ENCODE results near the gene THOP1. TPM values are rescaled to one million over a fixed set of nuclear protein-coding genes. Genes with fewer than 3 reads are reported as not detected.

THOP1 gene
- total and polyA plus RNA-seq, 10 of the 15 experiments (the other 5 are each of a cell fraction or from before 2014, with no cell fraction given) = 1.9 to 270 (median 169) TPM

- TF ChIP-seq EED (IDR thresholded peaks at IDR 0.05; ENCODE audit: low read depth) (peak; percentile 26; the same call in 1 of the 2 replicates), RB1 (IDR thresholded peaks at IDR 0.05; ENCODE audit: borderline replicate concordance) (peak; percentile 73; the same call in 1 of the 2 replicates), PKNOX1 (IDR thresholded peaks at IDR 0.05) (no peak), RUNX3 (IDR thresholded peaks at IDR 0.05; ENCODE audit: low read length) (peak; percentile 66), BHLHE40 (IDR thresholded peaks at IDR 0.05; ENCODE audit: borderline replicate concordance in 1 of 2, low read depth in 2 of 2, low read length in 1 of 2) (peak in 1 of 2 experiments; percentile 75; a peak in 2 of 4 replicates), LARP7 (IDR thresholded peaks at IDR 0.05) (peak; percentile 98), YY1 (IDR thresholded peaks at IDR 0.05; ENCODE audit: low read depth, low read length) (peak; percentile 91), FOXK2 (IDR thresholded peaks at IDR 0.05) (no peak; the same call in 1 of the 2 replicates), CHD1 (IDR thresholded peaks at IDR 0.05; ENCODE audit: low read depth, low read length) (no peak), NFYB (IDR thresholded peaks at IDR 0.05; ENCODE audit: insufficient read depth, low read depth, low read length) (no peak), SUZ12 (IDR thresholded peaks at IDR 0.05; ENCODE audit: unreplicated experiment) (no peak), TCF12 (IDR thresholded peaks at IDR 0.05; ENCODE audit: low read depth, low read length) (peak; percentile 61), POU2F2 (IDR thresholded peaks at IDR 0.05; ENCODE audit: borderline replicate concordance, low read depth, low read length) (peak; percentile 76; the same call in 2 of the 3 replicates), NR2F1 (conservative IDR thresholded peaks at IDR 0.05) (peak; percentile 72), MEF2A (IDR thresholded peaks at IDR 0.05; ENCODE audit: insufficient read depth, low read depth, low read length) (0 out of 2 replicates have a peak, but pooled peaks have one; percentile 47), MXI1 (IDR thresholded peaks at IDR 0.05; ENCODE audit: low read depth, low read length) (no peak; the same call in 1 of the 2 replicates), KLF5 (IDR thresholded peaks at IDR 0.05; ENCODE audit: partially characterized antibody) (peak; percentile 85), ZSCAN29 (IDR thresholded peaks at IDR 0.05) (no peak), SP1 (IDR thresholded peaks at IDR 0.05; ENCODE audit: low read depth, low read length) (peak; percentile 78), JUNB (IDR thresholded peaks at IDR 0.05) (no peak), FOS (IDR thresholded peaks at IDR 0.05; ENCODE audit: borderline replicate concordance, extremely low read depth, insufficient read length) (no peak)
- TF ChIP-seq, protein P1, sequence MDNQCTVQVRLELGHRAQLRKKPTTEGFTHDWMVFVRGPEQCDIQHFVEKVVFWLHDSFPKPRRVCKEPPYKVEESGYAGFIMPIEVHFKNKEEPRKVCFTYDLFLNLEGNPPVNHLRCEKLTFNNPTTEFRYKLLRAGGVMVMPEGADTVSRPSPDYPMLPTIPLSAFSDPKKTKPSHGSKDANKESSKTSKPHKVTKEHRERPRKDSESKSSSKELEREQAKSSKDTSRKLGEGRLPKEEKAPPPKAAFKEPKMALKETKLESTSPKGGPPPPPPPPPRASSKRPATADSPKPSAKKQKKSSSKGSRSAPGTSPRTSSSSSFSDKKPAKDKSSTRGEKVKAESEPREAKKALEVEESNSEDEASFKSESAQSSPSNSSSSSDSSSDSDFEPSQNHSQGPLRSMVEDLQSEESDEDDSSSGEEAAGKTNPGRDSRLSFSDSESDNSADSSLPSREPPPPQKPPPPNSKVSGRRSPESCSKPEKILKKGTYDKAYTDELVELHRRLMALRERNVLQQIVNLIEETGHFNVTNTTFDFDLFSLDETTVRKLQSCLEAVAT (IDR thresholded peaks at IDR 0.05) = no peak
- TF ChIP-seq, protein P2, sequence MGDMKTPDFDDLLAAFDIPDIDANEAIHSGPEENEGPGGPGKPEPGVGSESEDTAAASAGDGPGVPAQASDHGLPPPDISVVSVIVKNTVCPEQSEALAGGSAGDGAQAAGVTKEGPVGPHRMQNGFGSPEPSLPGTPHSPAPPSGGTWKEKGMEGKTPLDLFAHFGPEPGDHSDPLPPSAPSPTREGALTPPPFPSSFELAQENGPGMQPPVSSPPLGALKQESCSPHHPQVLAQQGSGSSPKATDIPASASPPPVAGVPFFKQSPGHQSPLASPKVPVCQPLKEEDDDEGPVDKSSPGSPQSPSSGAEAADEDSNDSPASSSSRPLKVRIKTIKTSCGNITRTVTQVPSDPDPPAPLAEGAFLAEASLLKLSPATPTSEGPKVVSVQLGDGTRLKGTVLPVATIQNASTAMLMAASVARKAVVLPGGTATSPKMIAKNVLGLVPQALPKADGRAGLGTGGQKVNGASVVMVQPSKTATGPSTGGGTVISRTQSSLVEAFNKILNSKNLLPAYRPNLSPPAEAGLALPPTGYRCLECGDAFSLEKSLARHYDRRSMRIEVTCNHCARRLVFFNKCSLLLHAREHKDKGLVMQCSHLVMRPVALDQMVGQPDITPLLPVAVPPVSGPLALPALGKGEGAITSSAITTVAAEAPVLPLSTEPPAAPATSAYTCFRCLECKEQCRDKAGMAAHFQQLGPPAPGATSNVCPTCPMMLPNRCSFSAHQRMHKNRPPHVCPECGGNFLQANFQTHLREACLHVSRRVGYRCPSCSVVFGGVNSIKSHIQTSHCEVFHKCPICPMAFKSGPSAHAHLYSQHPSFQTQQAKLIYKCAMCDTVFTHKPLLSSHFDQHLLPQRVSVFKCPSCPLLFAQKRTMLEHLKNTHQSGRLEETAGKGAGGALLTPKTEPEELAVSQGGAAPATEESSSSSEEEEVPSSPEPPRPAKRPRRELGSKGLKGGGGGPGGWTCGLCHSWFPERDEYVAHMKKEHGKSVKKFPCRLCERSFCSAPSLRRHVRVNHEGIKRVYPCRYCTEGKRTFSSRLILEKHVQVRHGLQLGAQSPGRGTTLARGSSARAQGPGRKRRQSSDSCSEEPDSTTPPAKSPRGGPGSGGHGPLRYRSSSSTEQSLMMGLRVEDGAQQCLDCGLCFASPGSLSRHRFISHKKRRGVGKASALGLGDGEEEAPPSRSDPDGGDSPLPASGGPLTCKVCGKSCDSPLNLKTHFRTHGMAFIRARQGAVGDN (IDR thresholded peaks at IDR 0.05) = peak; percentile 73
- TF ChIP-seq, protein P3, sequence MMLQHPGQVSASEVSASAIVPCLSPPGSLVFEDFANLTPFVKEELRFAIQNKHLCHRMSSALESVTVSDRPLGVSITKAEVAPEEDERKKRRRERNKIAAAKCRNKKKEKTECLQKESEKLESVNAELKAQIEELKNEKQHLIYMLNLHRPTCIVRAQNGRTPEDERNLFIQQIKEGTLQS (IDR thresholded peaks at IDR 0.05; ENCODE audit: borderline replicate concordance, extremely low read depth, low read depth, low read length) = peak; percentile 78
Measured at GRCh38 chr19:2819540-2820111, 34.3 kb downstream of the THOP1 start, which contains the start of gene ZNF554 (continued).

Measured in GM12878 (cell line).